GM12864 (cell line): Measurements from ENCODE around the gene NOX3.
"Not testable (repeated sequence)": the region's sequence is repeated elsewhere in the genome, so short reads cannot be mapped to it uniquely, and the experiment has no call there.

Source experiments
- DNase-seq: peaks from one replicate; pipeline ENCODE4 v3.0.0-alpha.2; 2011; ENCODE audit warnings: low read depth
- H3K4me3 ChIP-seq: 2 replicates; pipeline ENCODE4 v1.5.1; 2011; ENCODE audit warnings: mild to moderate bottlenecking, low read depth, low read length, control low read depth
- TF ChIP-seq, protein P1 (sequence below): IDR thresholded peaks from 2 replicates; pipeline ENCODE4 v1.5.1; 2011; ENCODE audit warnings: low read depth, mild to moderate bottlenecking, moderate library complexity, low read length, control low read depth, inconsistent platforms; ENCODE audit errors: missing control alignments

The NOX3 gene

GRCh38 chr6:155461556-155461955 lies 5.9 kb upstream of the NOX3 start:
- no peak overlapping the region for H3K4me3 ChIP-seq
- no peak for DNase-seq
- TF ChIP-seq, protein P1, sequence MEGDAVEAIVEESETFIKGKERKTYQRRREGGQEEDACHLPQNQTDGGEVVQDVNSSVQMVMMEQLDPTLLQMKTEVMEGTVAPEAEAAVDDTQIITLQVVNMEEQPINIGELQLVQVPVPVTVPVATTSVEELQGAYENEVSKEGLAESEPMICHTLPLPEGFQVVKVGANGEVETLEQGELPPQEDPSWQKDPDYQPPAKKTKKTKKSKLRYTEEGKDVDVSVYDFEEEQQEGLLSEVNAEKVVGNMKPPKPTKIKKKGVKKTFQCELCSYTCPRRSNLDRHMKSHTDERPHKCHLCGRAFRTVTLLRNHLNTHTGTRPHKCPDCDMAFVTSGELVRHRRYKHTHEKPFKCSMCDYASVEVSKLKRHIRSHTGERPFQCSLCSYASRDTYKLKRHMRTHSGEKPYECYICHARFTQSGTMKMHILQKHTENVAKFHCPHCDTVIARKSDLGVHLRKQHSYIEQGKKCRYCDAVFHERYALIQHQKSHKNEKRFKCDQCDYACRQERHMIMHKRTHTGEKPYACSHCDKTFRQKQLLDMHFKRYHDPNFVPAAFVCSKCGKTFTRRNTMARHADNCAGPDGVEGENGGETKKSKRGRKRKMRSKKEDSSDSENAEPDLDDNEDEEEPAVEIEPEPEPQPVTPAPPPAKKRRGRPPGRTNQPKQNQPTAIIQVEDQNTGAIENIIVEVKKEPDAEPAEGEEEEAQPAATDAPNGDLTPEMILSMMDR: no peak

DNA sequence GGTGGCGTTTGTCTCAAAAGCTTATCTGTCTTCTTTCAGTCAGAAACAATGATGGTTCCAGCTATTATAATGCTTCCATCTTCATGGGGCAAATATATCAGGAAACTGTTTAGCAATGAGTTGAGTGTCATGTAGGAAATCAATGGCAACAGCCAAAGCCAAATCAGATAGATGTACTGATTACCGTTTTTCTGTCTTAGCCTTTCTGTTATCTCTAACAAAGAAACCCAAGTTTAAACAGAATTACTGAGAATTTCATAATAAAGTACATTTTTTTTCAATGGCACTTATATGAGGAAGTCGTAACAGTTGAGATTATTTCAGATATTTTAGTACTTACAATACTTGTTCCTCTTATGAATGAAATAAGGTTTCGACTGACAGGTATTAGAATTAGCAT lies 1.2 kb downstream of the NOX3 start:
- no peak overlapping the region for H3K4me3 ChIP-seq
- TF ChIP-seq, protein P1: no peak
- DNase-seq: no peak

DNA sequence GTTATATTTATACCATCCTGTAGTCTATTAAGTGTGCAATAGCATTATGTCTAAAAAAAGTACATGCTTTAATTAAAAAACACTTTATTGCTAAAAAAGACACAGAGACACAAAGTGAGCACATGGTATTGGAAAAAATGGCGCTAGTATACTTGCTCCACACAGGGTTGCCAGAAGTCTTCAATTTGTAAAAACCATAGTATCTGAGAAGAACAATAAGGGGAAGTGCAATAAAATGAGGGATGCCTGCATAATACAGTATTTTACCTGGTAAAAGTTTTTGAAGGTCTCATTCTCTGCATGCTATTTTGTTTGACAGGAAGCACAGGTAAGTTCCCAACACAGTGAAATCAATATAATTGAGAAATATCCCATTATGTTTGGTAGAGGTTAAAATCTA lies 1.6 kb downstream of the NOX3 start:
- H3K4me3 ChIP-seq: no peak overlapping the region

DNA sequence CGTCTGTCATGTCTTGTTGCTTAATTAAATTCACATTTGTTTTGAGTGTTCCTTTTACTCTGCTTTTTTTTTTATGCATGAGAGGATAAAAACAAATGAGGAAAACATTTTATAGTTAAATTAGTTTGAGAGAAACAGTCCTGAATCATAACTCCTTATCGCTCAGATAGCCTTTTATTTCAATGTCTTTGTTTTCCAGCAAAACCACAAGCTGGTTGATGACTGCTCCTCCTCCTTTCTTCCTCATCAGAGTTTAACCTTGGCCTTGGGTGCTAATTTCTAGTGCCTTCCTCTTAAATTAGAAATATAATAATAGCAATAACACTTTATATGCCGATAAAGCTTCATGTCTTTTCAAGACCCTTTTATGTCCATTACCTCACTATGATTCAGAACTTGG lies 3.1 kb downstream of the NOX3 start:
- TF ChIP-seq, protein P1: no peak
- DNase-seq: no peak
- no peak overlapping the region for H3K4me3 ChIP-seq

More for the DNA sequence above, 1.6 kb downstream of the NOX3 start:
- TF ChIP-seq, protein P1: no peak
- no peak for DNase-seq

DNA sequence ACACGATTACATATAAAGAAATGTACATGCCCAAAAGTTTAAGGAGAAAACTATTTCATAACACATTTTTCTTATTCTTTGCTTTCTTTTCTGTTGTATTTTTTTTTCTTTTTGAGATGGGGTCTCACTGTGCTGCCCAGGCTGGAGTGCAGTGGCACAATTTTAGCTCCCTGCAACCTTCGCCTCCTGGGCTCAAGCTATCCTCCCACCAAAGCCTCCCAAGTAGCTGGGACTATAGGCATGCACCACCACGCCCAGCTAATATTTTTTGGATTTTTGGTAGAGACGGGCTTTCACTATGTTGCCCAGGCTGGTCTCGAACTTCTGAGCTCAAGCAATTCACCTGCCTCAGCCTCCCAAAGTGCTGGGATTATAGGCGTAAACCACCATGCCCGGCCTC lies 4.1 kb downstream of the NOX3 start:
- DNase-seq, H3K4me3 ChIP-seq: not testable (repeated sequence)

DNA sequence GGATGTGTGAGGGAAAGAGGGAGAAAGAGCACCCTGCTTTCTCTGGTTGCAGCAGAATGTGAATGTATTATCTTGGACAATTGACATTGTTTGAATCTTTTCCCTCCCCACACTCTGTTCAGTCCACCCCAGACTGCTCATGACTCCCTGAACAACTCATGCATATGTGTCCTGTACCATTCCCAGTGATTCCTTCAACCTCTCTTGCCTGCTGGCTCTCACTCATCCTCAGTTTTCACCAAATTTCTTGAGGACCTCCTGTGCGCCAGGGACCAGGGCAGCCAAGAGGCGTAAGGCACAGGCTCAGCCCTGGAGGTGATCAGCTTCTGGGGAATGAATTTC lies 5.4 kb downstream of the NOX3 start:
- H3K4me3 ChIP-seq: no peak overlapping the region
- DNase-seq: no peak
- TF ChIP-seq, protein P1: no peak

DNA sequence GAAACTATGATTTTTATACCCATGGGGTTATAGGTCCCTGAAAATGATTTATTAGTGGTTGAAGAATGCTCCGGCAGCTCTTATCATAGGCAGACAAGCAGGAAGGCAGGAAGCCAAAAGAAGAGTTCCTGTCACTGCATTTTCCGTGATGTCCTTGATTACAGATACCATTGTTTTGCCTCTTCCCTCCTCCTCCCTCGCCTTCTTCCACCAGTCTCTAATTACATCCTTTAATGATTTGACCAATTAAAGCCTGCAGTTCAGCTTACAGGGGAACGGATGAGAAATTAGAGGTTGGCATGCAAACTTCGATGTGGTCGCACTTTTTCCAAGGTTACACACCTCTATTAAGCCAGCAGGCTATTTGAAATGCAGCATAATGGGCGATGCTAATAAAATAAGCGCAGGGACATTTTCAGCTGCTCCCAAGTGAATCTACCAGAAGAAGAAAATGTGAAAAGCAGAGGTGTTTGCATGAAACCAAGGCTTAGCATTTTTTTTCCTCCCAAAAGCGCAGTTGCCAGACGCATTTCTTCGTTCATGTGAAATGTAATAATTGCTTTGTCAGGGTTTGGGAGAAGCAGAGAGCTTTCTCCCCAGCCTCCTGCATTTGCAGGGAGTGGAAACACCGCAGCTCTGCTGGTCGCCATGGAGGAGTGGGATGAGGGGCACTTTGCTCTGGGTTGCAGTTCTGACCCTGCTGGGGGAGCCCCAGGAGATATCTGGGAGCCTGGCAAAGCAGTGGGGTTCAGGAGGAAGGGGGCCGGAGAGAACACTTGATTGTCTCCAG lies 6.0 kb downstream of the NOX3 start:
- TF ChIP-seq, protein P1: no peak
- H3K4me3 ChIP-seq: no peak overlapping the region
- no peak for DNase-seq
